SU-DHL-6 (cell line): ENCODE results near the gene CATSPERZ.

Experiments used
- H2AFZ ChIP-seq: fragments of 200-600 bp; sonication (generic); 2 replicates; pipeline ENCODE4 v1.6.1; 2014; ENCODE audit warnings: low read depth, mild to moderate bottlenecking, moderate library complexity, mixed read lengths, antibody characterized with exemption, low read length; ENCODE audit not compliant: severe bottlenecking
- H3F3A ChIP-seq: fragments of 200-600 bp; shearing (Covaris generic); 2 replicates; pipeline ENCODE4 v1.6.0; 2016; ENCODE audit warnings: antibody characterized with exemption, mild to moderate bottlenecking; ENCODE audit not compliant: insufficient read depth
- H3K27ac ChIP-seq: fragments of 200-600 bp; sonication (generic); 2 replicates; pipeline ENCODE4 v1.5.1; 2016; ENCODE audit warnings: low read depth, mild to moderate bottlenecking, low read length, moderate library complexity, mixed read lengths
- H3K27me3 ChIP-seq: fragments of 200-600 bp; sonication (generic), shearing (Covaris generic); 2 replicates; pipeline ENCODE4 v1.6.0; 2014; ENCODE audit warnings: mild to moderate bottlenecking, low read length
- H3K36me3 ChIP-seq: fragments of 200-600 bp; sonication (generic); 2 replicates; pipeline ENCODE4 v1.6.1; 2014; ENCODE audit warnings: mild to moderate bottlenecking, low read length, mixed read lengths
- H3K4me2 ChIP-seq: fragments of 300-600, 200-600 bp; shearing (Covaris generic), sonication (generic); 2 replicates; pipeline ENCODE4 v1.6.0; 2014; ENCODE audit warnings: low read length, low read depth, mild to moderate bottlenecking; ENCODE audit not compliant: poor library complexity, severe bottlenecking
- H3K4me3 ChIP-seq: fragments of 200-600 bp; sonication (generic); 2 replicates; pipeline ENCODE4 v1.5.1; 2014; ENCODE audit warnings: antibody characterized with exemption, low read length, mild to moderate bottlenecking, mixed read lengths; ENCODE audit not compliant: insufficient read depth, poor library complexity, severe bottlenecking
- H3K79me2 ChIP-seq: fragments of 200-600 bp; sonication (generic); 2 replicates; pipeline ENCODE4 v1.6.1; 2014; ENCODE audit warnings: mild to moderate bottlenecking, low read length, moderate library complexity; ENCODE audit not compliant: insufficient read depth
- H3K9ac ChIP-seq: fragments of 200-600 bp; sonication (generic); 2 replicates; pipeline ENCODE4 v1.7.0; 2014; ENCODE audit warnings: mild to moderate bottlenecking, low read length
- H3K9me2 ChIP-seq: fragments of 200-600 bp; sonication (generic); replicated peaks from 2 replicates; pipeline ENCODE4 v1.6.1; 2014; ENCODE audit warnings: low read length; ENCODE audit not compliant: insufficient read depth
- H3K9me3 ChIP-seq: fragments of 200-600 bp; sonication (generic); 2 replicates; pipeline ENCODE4 v1.6.1; 2014; ENCODE audit warnings: low read length, mixed read lengths; ENCODE audit not compliant: insufficient read depth
- H4K20me1 ChIP-seq: fragments of 200-600 bp; sonication (generic); 2 replicates; pipeline ENCODE4 v1.6.1; 2014; ENCODE audit warnings: low read depth, mild to moderate bottlenecking, antibody characterized with exemption, low read length, moderate library complexity, mixed read lengths
- EZH2phosphoT487 ChIP-seq: fragments of 200-600 bp; sonication (generic), shearing (Covaris generic); conservative IDR thresholded peaks from 2 replicates; pipeline ENCODE4 v1.6.1; 2018; ENCODE audit warnings: mild to moderate bottlenecking, antibody characterized with exemption, low read length, moderate library complexity, mixed read lengths
- TF ChIP-seq, protein P1 (sequence below): fragments of 200-600 bp; sonication (generic); IDR thresholded peaks from one replicate; pipeline ENCODE4 v1.5.1; 2017; ENCODE audit warnings: antibody characterized with exemption, mild to moderate bottlenecking, low read length, moderate library complexity; ENCODE audit not compliant: insufficient read depth, poor library complexity, severe bottlenecking

The CATSPERZ gene

DNA sequence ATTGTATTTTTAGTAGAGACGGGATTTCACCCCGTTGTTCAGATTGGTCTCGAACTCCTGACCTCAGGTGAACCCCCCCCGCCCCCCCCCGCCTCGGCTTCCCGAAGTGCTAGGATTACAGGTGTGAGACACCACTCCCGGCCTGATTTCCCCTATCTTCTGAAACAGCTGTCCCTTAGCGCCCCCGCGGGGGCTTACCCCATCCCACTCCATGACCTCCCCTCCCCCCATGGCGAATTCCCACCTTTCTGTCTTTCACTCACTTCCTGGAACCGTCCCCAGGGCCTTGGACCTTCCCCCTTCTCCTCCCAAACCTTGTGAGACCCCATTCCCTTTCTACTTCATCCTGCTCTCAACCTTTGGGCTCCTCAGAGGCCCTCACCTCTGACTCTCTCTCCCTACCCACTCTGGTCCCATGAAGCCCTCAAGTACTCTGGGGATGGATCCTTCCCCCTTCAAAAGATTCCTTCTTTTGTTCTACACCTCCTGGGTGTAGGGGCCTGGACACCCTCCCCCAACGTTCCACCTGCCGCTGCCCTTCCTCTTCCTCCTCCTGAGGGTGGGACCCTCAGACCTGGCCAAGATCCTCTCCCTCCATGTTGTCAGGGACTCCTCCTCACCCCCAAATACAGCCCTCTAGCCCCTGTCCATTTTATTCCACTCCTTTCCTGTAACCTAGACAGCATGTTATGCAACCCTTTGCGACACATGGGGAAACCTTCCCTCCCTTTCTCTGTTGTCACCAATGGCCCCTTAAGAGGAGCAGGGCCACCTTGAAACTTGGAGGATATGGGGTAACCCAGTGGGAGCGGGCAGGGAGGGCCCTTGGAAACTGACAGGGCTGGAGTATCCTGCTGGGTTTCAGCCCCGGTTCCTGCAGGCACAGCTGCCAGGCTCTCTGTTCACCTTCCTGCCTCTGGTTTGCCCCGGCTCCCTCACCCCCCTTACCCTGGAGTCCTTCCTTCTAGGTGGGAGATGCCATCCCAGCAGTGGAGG is 18.9 kb downstream of the CATSPERZ start:
- Histone ChIP-seq H3K4me3 (peak overlapping the region; percentile 73), H3F3A (peaks cover 15% of the 10 kb centered on the region), H3K79me2 (no peaks in the 10 kb centered on the region; the same call in 1 of the 2 replicates), H3K9me3 (no peaks in the 10 kb centered on the region), H3K27ac (peak overlapping the region; percentile 92), H3K27me3 (no peaks in the 10 kb centered on the region), H3K9me2 (no peaks in the 10 kb centered on the region), H4K20me1 (no peaks in the 10 kb centered on the region), H3K36me3 (no peaks in the 10 kb centered on the region), H3K9ac (peak overlapping the region; percentile 84), H3K4me2 (peak overlapping the region; percentile 64), H2AFZ (no peak overlapping the region)
- TF ChIP-seq, protein P1, sequence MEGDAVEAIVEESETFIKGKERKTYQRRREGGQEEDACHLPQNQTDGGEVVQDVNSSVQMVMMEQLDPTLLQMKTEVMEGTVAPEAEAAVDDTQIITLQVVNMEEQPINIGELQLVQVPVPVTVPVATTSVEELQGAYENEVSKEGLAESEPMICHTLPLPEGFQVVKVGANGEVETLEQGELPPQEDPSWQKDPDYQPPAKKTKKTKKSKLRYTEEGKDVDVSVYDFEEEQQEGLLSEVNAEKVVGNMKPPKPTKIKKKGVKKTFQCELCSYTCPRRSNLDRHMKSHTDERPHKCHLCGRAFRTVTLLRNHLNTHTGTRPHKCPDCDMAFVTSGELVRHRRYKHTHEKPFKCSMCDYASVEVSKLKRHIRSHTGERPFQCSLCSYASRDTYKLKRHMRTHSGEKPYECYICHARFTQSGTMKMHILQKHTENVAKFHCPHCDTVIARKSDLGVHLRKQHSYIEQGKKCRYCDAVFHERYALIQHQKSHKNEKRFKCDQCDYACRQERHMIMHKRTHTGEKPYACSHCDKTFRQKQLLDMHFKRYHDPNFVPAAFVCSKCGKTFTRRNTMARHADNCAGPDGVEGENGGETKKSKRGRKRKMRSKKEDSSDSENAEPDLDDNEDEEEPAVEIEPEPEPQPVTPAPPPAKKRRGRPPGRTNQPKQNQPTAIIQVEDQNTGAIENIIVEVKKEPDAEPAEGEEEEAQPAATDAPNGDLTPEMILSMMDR = no peak
- no peak for TF ChIP-seq EZH2phosphoT487

DNA sequence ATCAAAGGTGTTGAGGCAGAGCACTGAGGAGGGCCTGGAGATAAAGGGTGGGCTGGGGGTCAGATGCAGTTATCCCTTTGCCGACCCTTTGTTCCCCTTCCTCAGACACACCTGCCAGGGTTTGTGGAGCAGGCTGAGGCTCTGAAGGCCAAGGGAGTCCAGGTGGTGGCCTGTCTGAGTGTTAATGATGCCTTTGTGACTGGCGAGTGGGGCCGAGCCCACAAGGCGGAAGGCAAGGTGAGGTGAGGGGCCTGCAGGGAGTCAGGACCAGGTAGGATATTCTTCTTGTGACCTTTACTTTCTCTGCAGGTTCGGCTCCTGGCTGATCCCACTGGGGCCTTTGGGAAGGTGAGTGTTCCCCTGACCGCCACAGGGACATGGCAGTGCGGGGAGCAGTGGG is 20.4 kb downstream of the CATSPERZ start:
- H3K9ac ChIP-seq = no peak overlapping the region
- no peaks in the 10 kb centered on the region for H4K20me1 ChIP-seq
- peaks cover 15% of the 10 kb centered on the region for H3F3A ChIP-seq
- no peaks in the 10 kb centered on the region for H3K36me3 ChIP-seq
- no peak overlapping the region for H3K4me3 ChIP-seq
- H3K27me3 ChIP-seq = no peaks in the 10 kb centered on the region
- H3K79me2 ChIP-seq = no peaks in the 10 kb centered on the region; the same call in 1 of the 2 replicates
- H3K9me3 ChIP-seq = no peaks in the 10 kb centered on the region
- H3K4me2 ChIP-seq = no peak overlapping the region
- H3K27ac ChIP-seq = no peak overlapping the region
- no peak overlapping the region for H2AFZ ChIP-seq
- no peaks in the 10 kb centered on the region for H3K9me2 ChIP-seq
- TF ChIP-seq, protein P1 = no peak
- no peak for TF ChIP-seq EZH2phosphoT487

DNA sequence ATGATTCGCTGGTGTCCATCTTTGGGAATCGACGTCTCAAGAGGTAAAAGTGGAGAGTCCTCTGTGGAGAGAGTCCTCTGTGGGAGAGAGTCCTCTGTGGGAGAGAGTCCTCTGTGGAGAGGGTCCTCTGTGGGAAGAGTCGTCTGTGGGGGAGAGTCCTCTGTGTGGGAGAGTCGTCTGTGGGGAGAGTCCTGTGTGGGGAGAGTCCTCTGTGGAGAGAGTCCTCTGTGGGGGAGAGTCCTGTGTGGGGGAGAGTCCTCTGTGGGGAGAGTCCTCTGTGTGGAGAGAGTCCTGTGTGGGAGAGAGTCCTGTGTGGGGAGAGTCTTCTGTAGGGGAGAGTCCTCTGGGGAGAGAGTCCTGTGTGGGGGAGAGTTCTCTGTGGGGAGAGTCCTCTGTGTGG is 20.9 kb downstream of the CATSPERZ start:
- no peaks in the 10 kb centered on the region for H3K36me3 ChIP-seq
- H4K20me1 ChIP-seq = no peaks in the 10 kb centered on the region
- no peak for TF ChIP-seq EZH2phosphoT487
- no peak overlapping the region for H3K9ac ChIP-seq
- no peak overlapping the region for H3K4me2 ChIP-seq
- no peaks in the 10 kb centered on the region for H3K9me3 ChIP-seq
- no peaks in the 10 kb centered on the region; the same call in 1 of the 2 replicates for H3K79me2 ChIP-seq
- H3K27ac ChIP-seq = no peak overlapping the region
- H2AFZ ChIP-seq = no peak overlapping the region
- H3K27me3 ChIP-seq = no peaks in the 10 kb centered on the region
- H3K9me2 ChIP-seq = no peaks in the 10 kb centered on the region
- H3F3A ChIP-seq = peaks cover 15% of the 10 kb centered on the region
- H3K4me3 ChIP-seq = no peak overlapping the region

DNA sequence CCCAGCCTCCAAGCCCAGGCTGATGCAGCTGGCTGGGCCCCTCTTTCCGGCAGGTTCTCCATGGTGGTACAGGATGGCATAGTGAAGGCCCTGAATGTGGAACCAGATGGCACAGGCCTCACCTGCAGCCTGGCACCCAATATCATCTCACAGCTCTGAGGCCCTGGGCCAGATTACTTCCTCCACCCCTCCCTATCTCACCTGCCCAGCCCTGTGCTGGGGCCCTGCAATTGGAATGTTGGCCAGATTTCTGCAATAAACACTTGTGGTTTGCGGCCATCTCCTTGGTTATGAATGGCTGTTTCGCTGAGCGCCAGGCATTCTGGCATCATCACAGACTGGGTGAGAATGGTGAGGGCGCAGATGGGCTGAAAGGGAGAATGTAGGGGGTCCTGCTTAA is 21.4 kb downstream of the CATSPERZ start:
- peaks cover 11% of the 10 kb centered on the region for H3F3A ChIP-seq
- H2AFZ ChIP-seq = no peak overlapping the region
- no peaks in the 10 kb centered on the region; the same call in 1 of the 2 replicates for H3K79me2 ChIP-seq
- H3K4me3 ChIP-seq = no peak overlapping the region
- H3K9me3 ChIP-seq = no peaks in the 10 kb centered on the region
- no peaks in the 10 kb centered on the region for H3K36me3 ChIP-seq
- H4K20me1 ChIP-seq = no peaks in the 10 kb centered on the region
- H3K4me2 ChIP-seq = no peak overlapping the region
- H3K27ac ChIP-seq = no peak overlapping the region
- no peaks in the 10 kb centered on the region for H3K27me3 ChIP-seq
- no peak for TF ChIP-seq EZH2phosphoT487
- TF ChIP-seq, protein P1 = no peak
- no peaks in the 10 kb centered on the region for H3K9me2 ChIP-seq
- no peak overlapping the region for H3K9ac ChIP-seq
